Measurements from ENCODE around the gene JPT1. TPM values are rescaled to one million over a fixed set of nuclear protein-coding genes. Genes with fewer than 3 reads are reported as not detected.

JPT1 gene
- total RNA-seq, 1 experiment from 2014 or later: 265 TPM

GRCh38 chr17:75105126-75106080 lies 48.9 kb downstream of the JPT1 start:
- no peak overlapping the region for H2BK12ac ChIP-seq (ENCODE audit: insufficient read length, low read depth, low read length)
- TF ChIP-seq CTCF (conservative IDR thresholded peaks at IDR 0.05): peak; percentile 79
- no peak overlapping the region for H3K18ac ChIP-seq (ENCODE audit: insufficient read length, low read depth, low read length)
- Mint-ChIP-seq H3K9me3 (no peaks in the 10 kb centered on the region), H3K27ac (peak overlapping the region in 2 of 3 experiments; percentile 64 to 82; a peak in 2 of 7 replicates), H3K4me3 (no peak overlapping the region), H3K27me3 (ENCODE audit: low read depth) (peaks cover 5% of the 10 kb centered on the region), H3K36me3 (ENCODE audit: insufficient read depth in 1 of 3, low read depth in 3 of 3) (peaks cover 3 to 33% (median 20%) of the 10 kb centered on the region in 3 experiments; a peak in 6 of 7 replicates), H3K4me1 (peaks cover 21 to 25% of the 10 kb centered on the region in 2 experiments)
- H3K23me2 ChIP-seq (ENCODE audit: insufficient read length, low read depth, low read length, poor library complexity, severe bottlenecking): peaks cover 7% of the 10 kb centered on the region
- H4K5ac ChIP-seq (ENCODE audit: insufficient read length, low read depth, low read length): no peak overlapping the region
- H3K79me1 ChIP-seq (ENCODE audit: insufficient read depth, low read depth, low read length, poor library complexity, severe bottlenecking): no peaks in the 10 kb centered on the region
- no peak overlapping the region for H2BK20ac ChIP-seq (ENCODE audit: low read depth, low read length, poor library complexity, severe bottlenecking)
- no peak overlapping the region for H4K91ac ChIP-seq (ENCODE audit: insufficient read length, low read depth, low read length)
- DNase-seq: peak; percentile 87
- peaks cover 3% of the 10 kb centered on the region; the same call in 1 of the 2 replicates for H3K4me1 ChIP-seq (ENCODE audit: insufficient read depth, low read length)
- H2BK15ac ChIP-seq (ENCODE audit: low read depth, low read length): no peak overlapping the region
- H2BK5ac ChIP-seq (ENCODE audit: insufficient read length, low read length): no peak overlapping the region
- no peak overlapping the region for H3T11ph ChIP-seq (ENCODE audit: low read length)
- no peaks in the 10 kb centered on the region for H4K20me1 ChIP-seq (ENCODE audit: control insufficient read depth, insufficient read depth, insufficient read length)
- no peak overlapping the region for H3K14ac ChIP-seq (ENCODE audit: insufficient read depth, low read length)
- no peaks in the 10 kb centered on the region for H3K79me2 ChIP-seq (ENCODE audit: insufficient read depth, low read length)
- H2AFZ ChIP-seq (ENCODE audit: low read length): no peak overlapping the region
- no CpG with 5 or more reads among the region's 20 CpGs for WGBS (ENCODE audit: extremely low coverage, insufficient read length, low lambda C conversion rate)
- no peak overlapping the region for H2AK5ac ChIP-seq (ENCODE audit: insufficient read length, low read length)
- no peaks in the 10 kb centered on the region for H3K27me3 ChIP-seq (ENCODE audit: insufficient read depth, low read length)
- H3K4me2 ChIP-seq (ENCODE audit: insufficient read depth, insufficient read length, low read length): no peak overlapping the region
- no peaks in the 10 kb centered on the region for H3K9me3 ChIP-seq (ENCODE audit: control insufficient read depth, low read depth, low read length)
- H3K27ac ChIP-seq (ENCODE audit: insufficient read length, low read depth, low read length): no peak overlapping the region
- H3K56ac ChIP-seq (ENCODE audit: insufficient read length, low read depth, low read length): no peak overlapping the region
- no peak overlapping the region for H3K23ac ChIP-seq (ENCODE audit: insufficient read length, low read depth, low read length)
- no peak overlapping the region for H2BK120ac ChIP-seq (ENCODE audit: low read depth, low read length, poor library complexity, severe bottlenecking)
- no peak overlapping the region for H4K8ac ChIP-seq (replicated peaks; ENCODE audit: insufficient read length, low read depth, low read length)
- H3K9ac ChIP-seq (ENCODE audit: extremely low read depth, insufficient read length, low read length): no peak overlapping the region
- no peak overlapping the region for H3K4ac ChIP-seq (ENCODE audit: low read depth, low read length)

All from H9 (cell line).